Gastroesophageal sphincter (tissue), 4 donors: ENCODE data around the gene CPNE5. TPM values are rescaled to one million over a fixed set of nuclear protein-coding genes. Genes with fewer than 3 reads are reported as not detected.
A peak's percentile ranks its signal among the peaks of the same experiment; 100 is the strongest.

Experiments
- ATAC-seq: fragments of 150-250 bp; one replicate; pipeline ENCODE4 v1.9.1; 2016; ENCODE audit warnings: mild to moderate bottlenecking, moderate library complexity
- H3K27ac ChIP-seq, 4 donors: fragments of 200-600 bp; sonication (generic) in 3 of 4; 1 replicate in 3 of 4; 2 replicates in 1 of 4; pipeline ENCODE4 v1.5.1; 2016 to 2019
- H3K27me3 ChIP-seq: fragments of 200-600 bp; sonication (generic); one replicate; pipeline ENCODE4 v1.5.1; 2019
- H3K36me3 ChIP-seq, 2 donors: fragments of 200-600 bp; sonication (generic); one replicate each; pipeline ENCODE4 v1.5.1; 2019; ENCODE audit warnings: control low read depth in 1 of 2
- H3K4me1 ChIP-seq, 3 donors: fragments of 200-600 bp; sonication (generic); 1 replicate in 2 of 3; 2 replicates in 1 of 3; pipeline ENCODE4 v1.5.1; 2016 to 2019; ENCODE audit warnings: control low read depth in 2 of 3
- H3K4me3 ChIP-seq, 2 donors: fragments of 200-600 bp; sonication (generic); one replicate each; pipeline ENCODE4 v1.5.1; 2019; ENCODE audit warnings: mild to moderate bottlenecking in 1 of 2, moderate library complexity in 1 of 2
- H3K9me3 ChIP-seq, 3 donors: fragments of 200-600 bp; sonication (generic); one replicate each; pipeline ENCODE4 v1.5.1; 2017 to 2019; ENCODE audit warnings: control low read depth in 2 of 3
- CTCF ChIP-seq, 4 experiments: fragments of 200-600 bp in 2 of 4; fragments of 450-650 bp in 2 of 4; sonication (generic) in 1 of 4; IDR thresholded peaks; one replicate each; pipeline ENCODE4 v1.5.1; 2017 to 2019; ENCODE audit warnings: antibody characterized with exemption in 4 of 4, mild to moderate bottlenecking in 2 of 4, moderate library complexity in 2 of 4
- EP300 ChIP-seq: sonication (generic); formaldehyde crosslinking; IDR thresholded peaks from one replicate; pipeline ENCODE4 v1.6.1; 2017; ENCODE audit warnings: antibody characterized with exemption, mild to moderate bottlenecking
- POLR2A ChIP-seq, 2 donors: fragments of 450-650 bp; IDR thresholded peaks; one replicate each; pipeline ENCODE4 v1.6.1; 2017; ENCODE audit warnings: antibody characterized with exemption in 2 of 2, mild to moderate bottlenecking in 2 of 2, moderate library complexity in 1 of 2
- POLR2AphosphoS5 ChIP-seq: sonication (generic); formaldehyde crosslinking; IDR thresholded peaks from one replicate; pipeline ENCODE4 v1.6.1; 2017; ENCODE audit warnings: antibody characterized with exemption
- WGBS, 2 donors: methylation state at CpG; one replicate each; pipeline ENCODE4 v1.1.5; 2018; ENCODE audit warnings: low coverage in 1 of 2; 5-methylcytosine and 5-hydroxymethylcytosine counted together
- total RNA-seq, 4 donors: library from RNA; depleted of rRNA; stranded (reverse); fragments of >200 nt; gene quantifications; one replicate each; pipeline ENCODE4 v1.1.0, GENCODE V29; 2016

CPNE5 gene
- total RNA-seq, 4 donors from 2014 or later, result 0.42 to 2.3 (median 1.5) TPM

- H3K4me1 ChIP-seq, result peaks cover 0 to 46% (median 0%) of the 10 kb centered on the region in 3 donors
- 40 to 86% methylated on average over 1 to 4 of the region's 4 CpGs for WGBS, 2 donors
- H3K9me3 ChIP-seq, result no peaks in the 10 kb centered on the region
- no peak for TF ChIP-seq POLR2A (IDR thresholded peaks at IDR 0.05)
- no peak overlapping the region for H3K4me3 ChIP-seq
- H3K36me3 ChIP-seq, result peaks cover 0 to 19% of the 10 kb centered on the region in 2 donors
- peak overlapping the region in 3 of 4 donors; percentile 21 to 57 (median 44) for H3K27ac ChIP-seq
- ATAC-seq, result no peak
- no peaks in the 10 kb centered on the region for H3K27me3 ChIP-seq
These were observed 12.4 kb upstream of the CPNE5 start for GRCh38 chr6:36851626-36852025.

DNA sequence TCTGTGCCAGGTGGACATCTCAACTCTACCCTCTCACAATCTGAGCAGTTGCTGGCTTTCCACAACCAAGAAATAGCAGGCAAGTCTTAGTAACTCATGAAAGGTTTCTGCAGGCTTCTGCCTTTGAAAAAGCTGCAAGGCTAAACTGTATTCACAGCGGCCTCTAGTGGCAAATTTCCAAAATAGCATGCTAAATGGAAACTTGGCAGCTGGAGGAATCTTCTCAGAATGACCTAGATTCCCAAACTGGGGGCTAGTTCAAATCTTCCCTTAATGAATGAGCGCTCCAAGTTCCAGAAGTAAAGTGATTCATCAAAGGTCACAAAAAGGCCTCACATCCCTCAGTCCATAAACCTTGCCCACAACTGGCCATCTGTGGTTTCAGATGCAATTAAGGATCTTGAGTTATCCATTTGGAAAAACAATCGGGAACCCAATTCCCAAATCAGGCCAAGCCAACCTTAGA is 11.9 kb upstream of the CPNE5 start:
- peaks cover 0 to 41% (median 0%) of the 10 kb centered on the region in 3 donors for H3K4me1 ChIP-seq
- ATAC-seq, result peak; percentile 67
- 28 to 29% methylated on average over 3 of the region's 3 CpGs for WGBS, 2 donors

DNA sequence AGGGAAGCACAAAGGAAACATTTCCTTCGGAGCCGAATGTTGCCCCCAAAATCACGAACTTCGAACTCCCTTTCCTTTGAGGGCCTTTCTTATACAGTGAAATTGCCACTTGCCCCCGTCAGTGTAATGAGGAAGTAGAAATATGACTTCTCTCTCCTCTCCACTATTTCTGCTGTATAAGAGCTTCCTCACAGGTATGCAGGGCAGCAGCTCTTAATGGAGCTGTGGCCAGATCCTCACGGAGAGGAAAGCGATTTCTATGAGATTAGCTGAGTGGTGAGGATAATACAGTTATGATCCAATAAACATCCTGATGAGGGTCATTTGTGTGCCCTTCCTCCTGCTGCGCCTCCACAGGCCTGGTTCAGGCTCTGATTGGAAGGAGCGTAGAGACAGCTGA is 10.8 kb upstream of the CPNE5 start:
- H3K4me3 ChIP-seq, result no peak overlapping the region
- no peaks in the 10 kb centered on the region for H3K9me3 ChIP-seq
- TF ChIP-seq EP300, result no peak
- TF ChIP-seq CTCF (IDR thresholded peaks at IDR 0.05), result no peak
- no peak for TF ChIP-seq POLR2A (IDR thresholded peaks at IDR 0.05)
- no peak for TF ChIP-seq POLR2AphosphoS5
- H3K36me3 ChIP-seq, result peaks cover 0 to 5% of the 10 kb centered on the region in 2 donors
- no peaks in the 10 kb centered on the region for H3K27me3 ChIP-seq
- 85 to 93% methylated on average over 4 to 8 of the region's 9 CpGs for WGBS, 2 donors
- H3K27ac ChIP-seq, result no peak overlapping the region
- ATAC-seq, result no peak
- peaks cover 0 to 35% (median 0%) of the 10 kb centered on the region in 3 donors for H3K4me1 ChIP-seq

More for the DNA sequence above, 11.9 kb upstream of the CPNE5 start:
- Histone ChIP-seq H3K27ac (peak overlapping the region in 3 of 4 donors; percentile 21 to 57 (median 44)), H3K4me3 (no peak overlapping the region), H3K9me3 (no peaks in the 10 kb centered on the region), H3K36me3 (peaks cover 0 to 17% of the 10 kb centered on the region in 2 donors), H3K27me3 (no peaks in the 10 kb centered on the region)
- TF ChIP-seq EP300 (no peak), POLR2AphosphoS5 (peak; percentile 69), CTCF (IDR thresholded peaks at IDR 0.05) (peak in 3 of 4 experiments; percentile 63 to 78 (median 72))

DNA sequence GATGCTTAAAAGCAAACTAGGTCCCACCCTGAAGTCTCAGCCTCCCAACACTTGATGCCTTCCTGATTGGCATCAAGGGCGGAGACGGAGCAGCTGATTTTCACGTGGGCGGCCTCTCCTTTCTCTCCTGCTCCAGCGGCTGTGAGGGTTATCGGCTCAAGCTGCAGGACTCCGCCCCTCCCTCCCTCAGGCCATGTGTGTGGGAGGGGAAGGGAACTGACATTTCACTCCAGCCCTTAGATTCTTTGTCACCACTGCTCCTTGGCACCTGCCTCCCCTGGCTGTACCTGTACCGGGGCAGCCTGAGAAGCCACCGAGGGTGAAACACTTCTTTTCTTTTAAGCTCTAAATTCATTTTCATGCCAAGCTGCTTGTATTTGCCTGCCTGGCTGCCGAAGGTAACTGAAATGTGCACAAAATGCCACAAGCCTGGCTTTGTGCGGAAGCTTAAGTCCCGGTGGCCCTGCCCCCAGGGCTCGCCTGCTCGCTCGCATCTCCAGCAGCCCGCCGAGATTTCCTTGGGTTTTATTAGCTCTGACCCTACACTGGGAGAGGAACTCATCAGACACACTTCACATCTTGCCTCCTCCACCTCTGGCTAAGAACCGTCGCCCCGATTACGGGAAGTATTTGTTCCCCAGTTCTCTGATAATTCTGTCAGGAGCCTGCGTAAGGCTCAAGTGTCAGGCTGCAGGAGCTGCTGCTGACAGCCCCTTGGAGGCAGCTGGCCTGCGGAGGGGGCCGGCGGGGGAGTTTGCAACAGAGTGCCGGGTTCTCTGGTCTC is 9.6 kb upstream of the CPNE5 start:
- TF ChIP-seq POLR2A (IDR thresholded peaks at IDR 0.05) (no peak), CTCF (IDR thresholded peaks at IDR 0.05) (no peak), EP300 (no peak), POLR2AphosphoS5 (no peak)
- peaks cover 0 to 35% (median 0%) of the 10 kb centered on the region in 3 donors for H3K4me1 ChIP-seq
- no peak for ATAC-seq
- H3K9me3 ChIP-seq, result no peaks in the 10 kb centered on the region
- no peaks in the 10 kb centered on the region for H3K36me3 ChIP-seq
- no peaks in the 10 kb centered on the region for H3K27me3 ChIP-seq
- WGBS, 2 donors, result 34 to 38% methylated on average over 10 of the region's 26 CpGs
- H3K4me3 ChIP-seq, result no peak overlapping the region
- no peak overlapping the region for H3K27ac ChIP-seq

DNA sequence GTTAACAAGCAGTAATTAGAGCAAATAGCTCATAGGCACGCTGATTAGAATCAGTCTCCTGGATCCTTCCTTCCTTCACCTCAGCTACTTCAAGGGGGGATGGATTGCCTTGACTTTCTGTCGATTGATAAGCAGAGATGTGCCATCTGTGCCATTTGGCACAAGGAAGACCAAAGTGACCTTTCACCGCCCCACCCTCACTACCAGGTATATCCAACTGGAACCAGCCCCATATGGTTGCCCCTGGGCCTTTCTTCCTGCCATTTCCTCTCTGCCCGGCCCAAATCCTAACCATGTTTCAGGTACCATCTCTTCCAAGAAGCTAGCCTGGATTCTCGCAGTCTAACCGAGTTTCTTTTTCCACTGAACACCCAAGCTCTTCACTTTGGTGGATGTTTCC is 8.7 kb upstream of the CPNE5 start:
- no peak for ATAC-seq
- 94% methylated on average over 2 to 4 of the region's 6 CpGs for WGBS, 2 donors
- no peaks in the 10 kb centered on the region for H3K9me3 ChIP-seq
- H3K4me1 ChIP-seq, result peaks cover 0 to 28% (median 0%) of the 10 kb centered on the region in 3 donors
- H3K36me3 ChIP-seq, result no peaks in the 10 kb centered on the region
- H3K27me3 ChIP-seq, result no peaks in the 10 kb centered on the region
- H3K27ac ChIP-seq, result no peak overlapping the region
- no peak for TF ChIP-seq POLR2AphosphoS5
- no peak for TF ChIP-seq POLR2A (IDR thresholded peaks at IDR 0.05)
- no peak for TF ChIP-seq EP300
- no peak for TF ChIP-seq CTCF (IDR thresholded peaks at IDR 0.05)
- no peak overlapping the region for H3K4me3 ChIP-seq
